IMR-90 (cell line): ENCODE results near the gene GALNT9. TPM values are rescaled to one million over a fixed set of nuclear protein-coding genes. Genes with fewer than 3 reads are reported as not detected.

Experiments
- ATAC-seq: fragments of 200-7000 bp; cut with Tn5 transposase; 2 replicates; pipeline ENCODE4 v1.9.1; 2020; ENCODE audit warnings: low read depth, mild to moderate bottlenecking, moderate library complexity
- BruUV-seq: library from RNA; stranded (reverse); fragments of 400-500 nt; replicated peaks from 2 replicates; lab custom pipeline; 2021; lab: Mats Ljungman, UMichigan
- CTCF ChIA-PET: fragments of 300-600 bp; formaldehyde crosslinking; extraction: SDS; loops from one replicate; lab custom pipeline; 2021; ENCODE audit warnings: antibody characterized with exemption; lab: Yijun Ruan, JAX
- POLR2A ChIA-PET: fragments of 300-600 bp; sonication (Branson Sonifier 250); formaldehyde crosslinking; loops from one replicate; lab custom pipeline; 2022; ENCODE audit warnings: antibody characterized with exemption; ENCODE audit not compliant: unreplicated experiment; lab: Charles Lee
- DNase-seq: peaks from one replicate; pipeline ENCODE4 v3.0.0; 2013
- H2AFZ ChIP-seq: replicated peaks from 2 replicates; pipeline ENCODE3; 2013; ENCODE audit warnings: low read length, mild to moderate bottlenecking; ENCODE audit not compliant: poor library complexity
- H2AK5ac ChIP-seq: 2 replicates; pipeline ENCODE4 v1.6.1; 2013; ENCODE audit warnings: low read depth, low read length, inconsistent platforms
- H2AK9ac ChIP-seq: replicated peaks from 2 replicates; pipeline ENCODE3; 2013; ENCODE audit warnings: mild to moderate bottlenecking, low read depth, low read length, moderate library complexity; ENCODE audit not compliant: poor library complexity
- H2BK120ac ChIP-seq: 2 replicates; pipeline ENCODE4 v1.6.1; 2013; ENCODE audit warnings: low read depth, low read length, inconsistent platforms
- H2BK15ac ChIP-seq: 3 replicates; pipeline ENCODE4 v1.6.1; 2013; ENCODE audit warnings: low read depth, low read length, inconsistent platforms
- H2BK20ac ChIP-seq: 2 replicates; pipeline ENCODE4 v1.6.1; 2013; ENCODE audit warnings: low read depth, mild to moderate bottlenecking, inconsistent platforms, low read length, moderate library complexity
- H2BK5ac ChIP-seq: 2 replicates; pipeline ENCODE4 v1.6.1; 2013; ENCODE audit warnings: mild to moderate bottlenecking, low read depth, low read length, inconsistent platforms; ENCODE audit not compliant: poor library complexity, severe bottlenecking
- H3K14ac ChIP-seq: replicated peaks from 2 replicates; pipeline ENCODE4 v1.6.1; 2013; ENCODE audit warnings: low read depth, low read length, inconsistent platforms
- H3K18ac ChIP-seq: 2 replicates; pipeline ENCODE4 v1.6.1; 2013; ENCODE audit warnings: low read depth, low read length, control low read depth
- H3K23ac ChIP-seq: 2 replicates; pipeline ENCODE4 v1.6.1; 2013; ENCODE audit warnings: low read depth, low read length, inconsistent platforms
- H3K27ac ChIP-seq: 2 replicates; pipeline ENCODE4 v1.5.1; 2013; ENCODE audit warnings: mild to moderate bottlenecking, control low read depth, low read length; ENCODE audit not compliant: insufficient read depth
- H3K27me3 ChIP-seq: 2 replicates; pipeline ENCODE4 v1.6.1; 2013; ENCODE audit warnings: low read length; ENCODE audit not compliant: control insufficient read depth, insufficient read depth
- H3K36me3 ChIP-seq: 2 replicates; pipeline ENCODE4 v1.6.1; 2013; ENCODE audit warnings: low read length, mixed read lengths; ENCODE audit not compliant: control insufficient read depth, insufficient read depth
- H3K4ac ChIP-seq: 2 replicates; pipeline ENCODE4 v1.6.1; 2013; ENCODE audit warnings: low read depth, low read length, inconsistent platforms
- H3K4me1 ChIP-seq: 2 replicates; pipeline ENCODE4 v1.6.1; 2013; ENCODE audit warnings: low read length, mixed read lengths; ENCODE audit not compliant: control insufficient read depth, insufficient read depth
- H3K4me2 ChIP-seq: 2 replicates; pipeline ENCODE4 v1.6.1; 2013; ENCODE audit warnings: low read depth, mild to moderate bottlenecking, control low read depth, low read length, moderate library complexity
- H3K4me3 ChIP-seq: 2 replicates; pipeline ENCODE4 v1.5.1; 2013; ENCODE audit warnings: low read depth, mild to moderate bottlenecking, control low read depth, low read length, moderate library complexity; ENCODE audit not compliant: insufficient read depth
- H3K56ac ChIP-seq: 2 replicates; pipeline ENCODE4 v1.6.1; 2013; ENCODE audit warnings: low read length, inconsistent platforms; ENCODE audit not compliant: insufficient read depth; ENCODE audit errors: extremely low read depth
- H3K79me1 ChIP-seq, 2 experiments: 2 replicates each; pipeline ENCODE4 v1.6.1; 2013; ENCODE audit warnings: low read length in 2 of 2, inconsistent platforms in 1 of 2, low read depth in 1 of 2
- H3K9ac ChIP-seq: 2 replicates; pipeline ENCODE4 v1.6.1; 2013; ENCODE audit warnings: low read depth, low read length, control low read depth
- H3K9me1 ChIP-seq: 2 replicates; pipeline ENCODE4 v1.6.1; 2013; ENCODE audit warnings: low read length, inconsistent platforms; ENCODE audit not compliant: insufficient read depth
- H3K9me3 ChIP-seq: 2 replicates; pipeline ENCODE4 v1.6.1; 2013; ENCODE audit warnings: low read length; ENCODE audit not compliant: control insufficient read depth, insufficient read depth
- H4K20me1 ChIP-seq: 2 replicates; pipeline ENCODE4 v1.6.1; 2013; ENCODE audit warnings: low read length, inconsistent platforms; ENCODE audit not compliant: insufficient read depth
- H4K5ac ChIP-seq: 2 replicates; pipeline ENCODE4 v1.6.1; 2013; ENCODE audit warnings: mild to moderate bottlenecking, low read depth, low read length, control low read depth
- H4K8ac ChIP-seq, 2 experiments: 2 replicates each; pipeline ENCODE4 v1.6.1; 2013; ENCODE audit warnings: low read depth in 2 of 2, low read length in 2 of 2, control low read depth in 1 of 2, inconsistent platforms in 1 of 2
- H4K91ac ChIP-seq: 2 replicates; pipeline ENCODE4 v1.6.1; 2013; ENCODE audit warnings: low read depth, low read length, inconsistent platforms; ENCODE audit not compliant: insufficient read depth
- BHLHE40 ChIP-seq: fragments of 150-350 bp; IDR thresholded peaks from 2 replicates; pipeline ENCODE4 v1.6.1; 2016; ENCODE audit warnings: mild to moderate bottlenecking, low read depth, low read length
- CEBPB ChIP-seq: IDR thresholded peaks from 2 replicates; pipeline ENCODE4 v1.6.1; 2012; ENCODE audit warnings: low read depth, low read length, improper control_type of control experiment
- CHD1 ChIP-seq: IDR thresholded peaks from 2 replicates; pipeline ENCODE4 v1.6.1; 2012; ENCODE audit warnings: low read depth, low read length, improper control_type of control experiment
- FOS ChIP-seq: fragments of 150-350 bp; IDR thresholded peaks from 2 replicates; pipeline ENCODE4 v1.6.1; 2016; ENCODE audit warnings: low read depth, low read length
- MAZ ChIP-seq: IDR thresholded peaks from 2 replicates; pipeline ENCODE4 v1.6.1; 2012; ENCODE audit warnings: low read depth, mild to moderate bottlenecking, low read length, improper control_type of control experiment, moderate library complexity, borderline replicate concordance
- POLR2A ChIP-seq: IDR thresholded peaks from 2 replicates; pipeline ENCODE4 v1.6.1; 2012; ENCODE audit warnings: mild to moderate bottlenecking, low read depth, low read length
- RAD21 ChIP-seq: IDR thresholded peaks from 2 replicates; pipeline ENCODE4 v1.6.1; 2012; ENCODE audit warnings: low read length, improper control_type of control experiment
- RCOR1 ChIP-seq: IDR thresholded peaks from 2 replicates; pipeline ENCODE4 v1.6.1; 2012; ENCODE audit warnings: mild to moderate bottlenecking, low read length, improper control_type of control experiment; ENCODE audit not compliant: insufficient replicate concordance
- RFX5 ChIP-seq: IDR thresholded peaks from 2 replicates; pipeline ENCODE4 v1.8.0; 2012; ENCODE audit warnings: low read depth, mild to moderate bottlenecking, low read length, moderate library complexity
- USF2 ChIP-seq: fragments of 150-350 bp; IDR thresholded peaks from 2 replicates; pipeline ENCODE4 v1.6.1; 2017; ENCODE audit warnings: mild to moderate bottlenecking, antibody characterized with exemption, low read length, low read depth
- WGBS, 2 experiments: methylation state at CpG; one replicate each; pipeline versions ENCODE4 v1.1.5 to v1.1.7; 2013; ENCODE audit warnings: missing lambda C conversion rate in 2 of 2; ENCODE audit not compliant: insufficient read length in 1 of 2; ENCODE audit errors: extremely low coverage in 2 of 2; 5-methylcytosine and 5-hydroxymethylcytosine counted together
- dilution Hi-C: fragments of 300-500 bp; cut with HindIII; formaldehyde crosslinking; loops from one replicate; pipeline ENCODE4 v1.14.3; 2018; ENCODE audit warnings: low sequenced_read_pairs; ENCODE audit not compliant: unreplicated experiment
- in situ Hi-C: fragments of 300-500 bp; cut with MboI; formaldehyde crosslinking; loops from 3 replicates; pipeline ENCODE4 v1.14.3; 2019; ENCODE audit warnings: low sequenced_read_pairs, inconsistent platforms, mixed read lengths
- intact Hi-C: fragments of 100-400 bp; cut with micrococcal nuclease; formaldehyde crosslinking; loops from 2 replicates; pipeline ENCODE4 v1.10.0; 2022
- polyA plus RNA-seq, 3 experiments: library from polyadenylated mRNA; depleted of rRNA; stranded (reverse); fragments of >200 nt; gene quantifications; 2 replicates each; pipeline ENCODE4 v1.2.3, GENCODE V29; 2012; ENCODE audit warnings: low replicate concordance in 1 of 3
- total RNA-seq: library from RNA; depleted of rRNA; stranded (reverse); fragments of >200 nt; gene quantifications from 2 replicates; pipeline ENCODE4 v1.2.3, GENCODE V29; 2012
- TF ChIP-seq, protein P1 (sequence below): fragments of 150-350 bp; IDR thresholded peaks from 2 replicates; pipeline ENCODE4 v1.6.1; 2016; ENCODE audit warnings: low read depth, mild to moderate bottlenecking, low read length, moderate library complexity, borderline replicate concordance
- TF ChIP-seq, protein P2 (sequence below): conservative IDR thresholded peaks from 2 replicates; pipeline ENCODE4 v1.5.1; 2012; ENCODE audit warnings: mild to moderate bottlenecking, low read depth, low read length, improper control_type of control experiment

The GALNT9 gene
- total and polyA plus RNA-seq, 2 of the 4 experiments (the other 2 are of a cell fraction): under 0.01 to 0.12 TPM

GRCh38 chr12:132324173-132324572 lies 5.2 kb downstream of the GALNT9 start:
- Histone ChIP-seq H2AK5ac (no peak overlapping the region), H2BK20ac (no peak overlapping the region), H2AK9ac (no peak overlapping the region), H2BK5ac (no peak overlapping the region), H3K18ac (no peak overlapping the region), H2AFZ (no peak overlapping the region), H3K4me3 (no peak overlapping the region), H2BK120ac (no peak overlapping the region), H3K36me3 (no peaks in the 10 kb centered on the region), H3K79me1 (no peaks in the 10 kb centered on the region), H3K9me1 (no peaks in the 10 kb centered on the region), H4K8ac (no peak overlapping the region), H3K23ac (no peak overlapping the region), H3K9ac (no peak overlapping the region), H3K4me2 (no peak overlapping the region), H4K5ac (no peak overlapping the region), H3K27me3 (peaks cover 11% of the 10 kb centered on the region; the same call in 1 of the 2 replicates), H3K56ac (no peak overlapping the region), H3K9me3 (no peaks in the 10 kb centered on the region), H2BK15ac (no peak overlapping the region), H3K4ac (no peak overlapping the region), H3K14ac (no peak overlapping the region), H4K20me1 (no peaks in the 10 kb centered on the region), H4K91ac (no peak overlapping the region), H3K4me1 (no peaks in the 10 kb centered on the region), H3K27ac (no peak overlapping the region)
- dilution Hi-C loops (no loop called here), in situ Hi-C loops (no loop called here), intact Hi-C loops (no loop called here)
- ChIA-PET CTCF (no interaction called here), POLR2A (no interaction called here)
- DNase-seq (no peak), ATAC-seq (no peak)
- no peak for TF ChIP-seq RFX5
- TF ChIP-seq RCOR1: no peak
- no peak for TF ChIP-seq CHD1
- TF ChIP-seq, protein P1, sequence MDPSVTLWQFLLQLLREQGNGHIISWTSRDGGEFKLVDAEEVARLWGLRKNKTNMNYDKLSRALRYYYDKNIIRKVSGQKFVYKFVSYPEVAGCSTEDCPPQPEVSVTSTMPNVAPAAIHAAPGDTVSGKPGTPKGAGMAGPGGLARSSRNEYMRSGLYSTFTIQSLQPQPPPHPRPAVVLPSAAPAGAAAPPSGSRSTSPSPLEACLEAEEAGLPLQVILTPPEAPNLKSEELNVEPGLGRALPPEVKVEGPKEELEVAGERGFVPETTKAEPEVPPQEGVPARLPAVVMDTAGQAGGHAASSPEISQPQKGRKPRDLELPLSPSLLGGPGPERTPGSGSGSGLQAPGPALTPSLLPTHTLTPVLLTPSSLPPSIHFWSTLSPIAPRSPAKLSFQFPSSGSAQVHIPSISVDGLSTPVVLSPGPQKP: no peak
- TF ChIP-seq RAD21: no peak
- TF ChIP-seq CEBPB: no peak
- TF ChIP-seq FOS: no peak
- TF ChIP-seq, protein P2, sequence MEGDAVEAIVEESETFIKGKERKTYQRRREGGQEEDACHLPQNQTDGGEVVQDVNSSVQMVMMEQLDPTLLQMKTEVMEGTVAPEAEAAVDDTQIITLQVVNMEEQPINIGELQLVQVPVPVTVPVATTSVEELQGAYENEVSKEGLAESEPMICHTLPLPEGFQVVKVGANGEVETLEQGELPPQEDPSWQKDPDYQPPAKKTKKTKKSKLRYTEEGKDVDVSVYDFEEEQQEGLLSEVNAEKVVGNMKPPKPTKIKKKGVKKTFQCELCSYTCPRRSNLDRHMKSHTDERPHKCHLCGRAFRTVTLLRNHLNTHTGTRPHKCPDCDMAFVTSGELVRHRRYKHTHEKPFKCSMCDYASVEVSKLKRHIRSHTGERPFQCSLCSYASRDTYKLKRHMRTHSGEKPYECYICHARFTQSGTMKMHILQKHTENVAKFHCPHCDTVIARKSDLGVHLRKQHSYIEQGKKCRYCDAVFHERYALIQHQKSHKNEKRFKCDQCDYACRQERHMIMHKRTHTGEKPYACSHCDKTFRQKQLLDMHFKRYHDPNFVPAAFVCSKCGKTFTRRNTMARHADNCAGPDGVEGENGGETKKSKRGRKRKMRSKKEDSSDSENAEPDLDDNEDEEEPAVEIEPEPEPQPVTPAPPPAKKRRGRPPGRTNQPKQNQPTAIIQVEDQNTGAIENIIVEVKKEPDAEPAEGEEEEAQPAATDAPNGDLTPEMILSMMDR: no peak
- no peak for TF ChIP-seq USF2
- TF ChIP-seq POLR2A: no peak
- no peak for TF ChIP-seq MAZ
- no peak for TF ChIP-seq BHLHE40
- 87% methylated on average over 12 of the region's 42 CpGs; no CpG with 5 or more reads in 1 of the 2 experiments for whole genome bisulfite sequencing, 2 experiments
- no TSS peak for BruUV-seq
